Measurements from ENCODE around the gene CDNF.
"Not testable (repeated sequence)": the region's sequence is repeated elsewhere in the genome, so short reads cannot be mapped to it uniquely, and the experiment has no call there.

Gene CDNF

DNA sequence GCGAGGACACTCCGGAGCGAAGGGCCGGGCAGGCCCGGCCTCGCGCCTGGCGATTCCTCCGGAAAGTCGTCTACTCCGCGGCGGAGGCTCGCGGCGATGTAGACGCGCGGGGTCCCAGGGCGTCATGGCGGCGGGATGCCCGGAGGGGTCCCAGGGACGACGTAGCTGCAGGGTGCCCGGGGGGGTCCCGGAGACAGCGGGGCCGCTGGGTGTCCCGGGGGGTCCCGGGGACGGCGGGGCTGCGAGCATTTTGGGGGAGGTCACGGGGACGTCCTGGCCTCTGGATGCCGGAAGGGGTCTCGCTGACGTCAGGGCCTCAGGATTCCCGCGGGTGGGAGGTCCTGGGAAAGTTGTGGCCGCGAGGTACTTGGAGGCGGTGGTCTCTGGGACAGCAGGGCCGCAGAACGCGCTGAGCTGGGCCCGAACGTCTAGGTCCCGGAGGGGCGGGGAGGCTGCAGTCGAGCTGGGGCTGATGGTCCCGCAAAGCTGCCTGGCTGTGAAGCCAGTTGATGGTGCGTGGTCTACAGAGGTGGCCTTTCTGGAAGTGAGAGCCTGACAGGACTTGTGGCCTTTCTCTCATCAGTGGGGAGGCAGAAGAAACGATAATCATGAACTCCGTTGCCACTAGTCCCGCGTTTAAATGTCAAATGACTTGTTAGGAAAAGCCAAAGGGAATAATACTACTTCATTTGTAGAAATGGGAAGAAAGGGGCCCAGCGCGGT is 906 bp upstream of the CDNF start:
- DNase-seq, result no peak

DNA sequence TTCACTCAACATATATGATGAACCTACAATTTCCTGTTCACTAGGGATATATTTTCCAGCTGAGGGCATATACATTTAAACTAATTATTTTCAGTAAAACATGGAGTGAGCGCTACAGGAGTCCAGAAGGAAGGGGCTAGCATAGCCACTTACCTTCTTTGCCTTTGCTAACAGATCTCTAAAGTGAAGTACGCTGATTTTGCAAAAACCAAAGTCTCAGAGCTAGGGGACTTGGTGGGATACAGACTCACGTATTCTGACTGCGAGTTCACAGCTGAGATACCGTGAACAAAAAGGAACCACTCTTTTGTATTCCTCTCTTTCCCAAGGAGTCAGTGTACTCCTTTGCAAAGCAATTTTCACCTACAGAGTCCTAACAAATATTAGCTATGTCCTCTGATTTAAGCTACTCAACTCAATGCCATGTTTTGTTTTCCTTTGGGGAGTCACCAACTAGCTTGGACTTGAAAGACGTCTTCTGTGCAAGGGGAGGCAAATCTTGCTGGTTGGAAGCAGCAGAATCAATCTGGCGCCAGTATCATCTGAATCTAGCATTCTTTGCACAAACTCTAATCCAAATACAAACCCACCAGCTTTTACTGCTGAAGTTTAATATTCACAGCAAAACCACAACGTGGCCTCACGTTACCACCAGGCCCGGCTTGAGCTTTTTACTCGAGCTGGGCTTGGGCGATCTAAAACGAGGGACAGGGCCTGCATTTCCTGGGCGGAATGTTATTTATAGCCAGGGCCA is 657 bp downstream of the CDNF start:
- DNase-seq, result no peak

DNA sequence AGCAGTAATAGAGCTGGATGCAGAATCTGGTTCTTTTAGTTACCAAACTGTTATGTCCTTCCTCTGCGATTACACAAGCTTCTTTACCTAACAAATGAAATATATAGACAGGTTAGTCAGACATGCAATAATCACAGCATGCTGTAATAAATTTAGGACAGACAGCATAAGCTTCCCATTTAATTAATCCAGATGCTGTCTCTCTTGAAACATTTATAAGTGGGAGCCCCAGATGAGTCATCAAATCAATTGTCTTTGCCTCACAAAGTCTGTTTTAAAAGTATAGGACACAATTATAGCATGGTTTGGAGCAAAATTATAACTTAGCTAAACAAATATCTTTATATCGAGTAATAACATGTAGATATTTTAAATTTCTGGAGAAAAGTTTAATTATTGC is 1.6 kb downstream of the CDNF start:
- no peak for DNase-seq

DNA sequence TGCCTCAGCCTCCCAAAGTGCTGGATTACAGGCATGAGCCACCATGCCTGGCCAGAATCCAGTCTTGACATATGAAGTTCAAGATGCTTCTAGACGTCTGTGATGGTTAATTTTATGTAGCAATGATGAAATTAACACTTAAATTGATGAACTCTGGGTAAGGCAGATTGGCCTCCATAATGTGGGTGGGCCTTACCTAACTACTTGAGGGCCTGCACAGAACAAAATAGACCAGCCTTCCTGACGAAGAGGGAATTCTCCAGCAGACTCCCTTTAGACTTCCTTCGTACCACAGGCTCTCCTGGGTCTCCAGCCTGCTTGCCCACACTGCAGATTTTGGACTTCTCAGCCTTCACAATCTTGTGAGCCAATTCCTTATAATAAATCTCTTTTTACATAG is 4.7 kb downstream of the CDNF start:
- no peak for DNase-seq

DNA sequence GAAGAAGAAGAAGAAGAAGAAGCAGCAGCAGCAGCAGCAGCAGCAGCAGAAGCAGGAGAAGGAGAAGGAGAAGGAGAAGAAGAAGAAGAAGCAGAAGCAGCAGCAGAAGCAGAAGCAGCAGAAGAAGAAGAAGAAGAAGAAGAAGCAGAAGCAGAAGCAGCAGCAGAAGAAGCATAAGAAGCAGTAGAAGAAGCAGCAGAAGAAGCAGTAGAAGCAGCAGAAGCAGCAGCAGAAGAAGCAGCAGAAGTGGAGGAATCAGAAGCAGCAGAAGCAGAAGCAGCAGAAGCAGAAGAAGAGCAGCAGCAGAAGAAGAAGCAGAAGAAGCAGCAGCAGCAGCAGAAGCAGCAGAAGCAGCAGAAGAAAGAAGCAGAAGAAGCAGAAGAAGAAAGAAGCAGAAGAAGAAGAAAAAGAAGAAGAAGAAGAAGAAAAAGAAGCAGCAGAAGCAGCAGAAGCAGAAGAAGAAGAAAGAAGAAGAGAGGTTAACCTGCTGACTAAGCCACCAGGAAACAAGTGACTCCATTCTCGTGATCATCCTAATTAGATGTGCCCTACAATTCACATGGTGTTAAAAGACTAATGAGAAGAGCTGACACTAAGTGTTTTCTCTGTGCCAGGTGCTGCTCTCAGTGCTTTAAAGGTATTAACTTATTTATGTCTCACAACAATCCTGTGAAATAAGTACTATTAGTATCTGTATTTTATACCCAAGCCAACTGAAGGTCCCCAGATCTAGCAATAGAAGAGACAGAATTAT is 11.6 kb downstream of the CDNF start:
- DNase-seq, result no peak

DNA sequence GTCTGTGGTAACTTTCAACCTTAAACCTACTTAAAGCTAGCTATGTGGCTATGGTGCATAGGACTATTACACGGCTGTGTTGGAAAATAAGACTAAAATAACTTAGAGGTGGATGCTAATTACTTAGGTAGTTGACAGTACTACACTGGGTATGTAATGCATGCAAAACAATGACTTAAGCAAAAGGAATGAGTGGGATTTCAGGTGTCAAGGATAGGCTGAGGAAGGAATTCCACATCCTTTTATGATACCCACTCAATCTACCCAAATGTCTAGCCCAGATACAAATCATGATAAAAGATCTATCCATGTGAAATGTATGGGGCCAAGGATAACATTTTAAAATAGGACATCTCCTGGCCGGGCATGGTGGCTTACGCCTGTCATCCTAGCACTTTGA is 13.9 kb downstream of the CDNF start:
- DNase-seq, result no peak

DNA sequence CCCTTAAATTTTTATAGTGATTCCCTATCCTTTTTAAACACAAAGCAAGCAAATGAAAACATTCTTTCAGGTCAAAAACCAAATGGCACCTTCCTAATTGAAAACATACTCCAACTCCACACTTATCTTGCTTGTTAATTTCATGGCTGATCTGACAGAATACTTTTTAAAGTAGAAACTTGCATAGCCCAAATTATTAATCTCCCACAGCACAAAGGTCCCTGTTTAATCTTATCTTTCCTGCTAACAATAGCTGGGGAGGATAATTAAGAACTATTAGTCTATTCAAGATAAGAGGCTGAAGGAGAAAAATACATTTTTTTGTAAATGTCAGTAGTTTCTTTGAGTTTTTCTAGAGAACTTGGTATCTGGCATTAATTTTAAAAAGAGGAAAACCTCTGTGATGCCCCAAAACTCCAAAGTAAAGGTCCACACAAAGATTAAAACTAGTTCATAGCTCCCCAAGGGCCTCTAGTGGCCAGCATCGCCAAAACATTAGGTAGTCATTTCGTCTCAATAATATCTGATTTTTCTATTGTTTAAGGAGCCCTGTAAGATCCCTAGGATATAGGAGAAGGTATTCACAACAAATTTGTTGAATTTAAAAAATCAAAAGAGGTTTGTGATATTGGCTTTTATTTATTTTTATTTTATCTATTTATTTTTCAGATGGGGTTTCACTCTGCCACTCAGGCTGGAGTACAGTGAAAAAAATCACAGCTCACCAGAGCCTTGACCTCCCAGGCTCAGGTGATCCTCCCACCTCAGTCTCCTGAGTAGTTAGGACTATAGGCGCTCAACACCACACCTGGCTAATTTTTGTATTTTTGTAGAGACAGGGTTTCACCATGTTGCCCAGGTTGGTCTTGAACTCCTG is 14.7 kb downstream of the CDNF start:
- DNase-seq, result no peak

DNA sequence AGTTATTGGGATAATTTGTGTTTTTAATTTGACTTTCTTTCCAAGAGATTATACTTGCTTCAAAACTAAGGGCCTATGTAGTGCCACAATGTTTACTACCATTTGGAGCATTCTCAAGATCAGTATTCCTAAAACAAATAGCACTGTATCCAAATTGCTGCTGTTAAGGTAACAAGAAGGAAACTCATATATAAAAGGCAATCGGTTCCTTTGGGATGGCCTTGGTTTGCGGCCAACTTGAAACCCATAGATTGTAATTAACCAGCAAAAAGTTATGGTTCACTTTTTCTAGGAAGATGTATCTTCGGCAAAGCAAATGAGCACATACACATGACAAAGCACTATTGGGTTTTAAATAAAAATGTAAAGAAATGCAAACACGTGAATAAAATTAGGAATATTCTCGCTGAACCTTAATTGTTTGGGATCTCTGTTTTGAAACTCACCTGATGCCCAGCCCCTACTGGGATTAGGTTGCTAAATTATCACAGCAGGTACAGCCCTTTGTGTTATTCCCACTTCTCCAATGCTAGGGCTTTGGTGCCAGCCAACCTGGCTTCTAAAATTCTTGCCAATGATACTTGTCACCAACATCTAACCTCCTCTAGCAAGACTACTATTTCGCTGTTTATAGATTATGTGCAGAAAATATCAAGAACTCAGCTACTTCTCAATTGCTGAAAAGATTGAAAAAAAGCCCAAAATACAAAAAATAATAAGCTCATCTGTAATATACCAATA is 16.0 kb downstream of the CDNF start:
- DNase-seq, result no peak

DNA sequence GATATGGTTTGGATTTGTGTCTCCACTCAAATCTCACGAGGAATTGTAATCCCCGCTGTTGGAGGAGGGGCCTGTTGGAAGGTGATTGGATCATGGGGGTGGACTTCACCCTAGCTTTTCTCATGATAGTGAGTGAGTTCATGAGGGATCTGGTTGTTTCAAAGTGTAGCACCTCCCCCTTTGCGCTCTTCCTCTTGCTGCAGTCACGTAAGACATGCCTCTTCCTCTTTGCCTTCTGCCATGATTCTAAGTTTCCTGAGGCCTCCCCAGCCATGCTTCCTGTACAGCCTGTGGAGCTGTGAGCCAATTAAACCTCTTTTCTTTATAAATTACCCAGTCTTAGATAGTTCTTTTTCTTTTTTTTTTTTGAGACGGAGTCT is 17.1 kb downstream of the CDNF start:
- DNase-seq, result no peak

DNA sequence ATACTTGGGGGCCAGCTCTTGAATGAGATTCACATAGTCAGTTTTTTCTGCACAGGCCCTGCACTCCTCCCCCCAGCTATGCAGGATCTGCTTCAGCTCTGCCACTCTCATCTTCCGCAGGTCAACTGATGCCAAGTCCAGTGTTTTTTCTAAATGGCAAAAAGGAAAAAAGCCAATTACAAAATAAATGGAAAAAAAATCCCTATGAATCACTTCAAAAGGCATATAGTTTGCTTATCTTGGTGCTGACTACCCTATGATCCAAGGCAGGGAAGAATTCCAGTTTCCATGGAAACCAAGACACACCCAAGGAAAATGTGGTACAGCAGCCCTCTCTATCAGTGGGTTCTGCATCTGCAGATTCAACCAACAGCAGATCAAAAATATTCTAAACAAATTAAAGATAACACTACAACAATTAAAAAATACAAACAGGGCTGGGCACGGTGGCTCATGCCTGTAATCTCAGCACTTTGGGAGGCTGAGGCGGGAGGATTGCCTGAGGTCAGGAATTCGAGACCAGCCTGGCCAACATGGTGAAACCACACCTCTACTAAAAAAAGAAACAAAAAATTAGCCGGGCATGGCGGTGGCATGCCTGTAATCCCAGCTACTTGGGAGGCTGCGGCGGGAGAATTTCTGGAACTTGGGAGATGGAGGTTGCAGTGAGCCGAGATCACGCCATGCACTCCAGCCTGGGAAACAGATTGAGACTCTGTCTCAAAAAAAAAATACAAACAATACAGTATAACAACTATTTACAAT is 17.6 kb downstream of the CDNF start:
- no peak for DNase-seq

DNA sequence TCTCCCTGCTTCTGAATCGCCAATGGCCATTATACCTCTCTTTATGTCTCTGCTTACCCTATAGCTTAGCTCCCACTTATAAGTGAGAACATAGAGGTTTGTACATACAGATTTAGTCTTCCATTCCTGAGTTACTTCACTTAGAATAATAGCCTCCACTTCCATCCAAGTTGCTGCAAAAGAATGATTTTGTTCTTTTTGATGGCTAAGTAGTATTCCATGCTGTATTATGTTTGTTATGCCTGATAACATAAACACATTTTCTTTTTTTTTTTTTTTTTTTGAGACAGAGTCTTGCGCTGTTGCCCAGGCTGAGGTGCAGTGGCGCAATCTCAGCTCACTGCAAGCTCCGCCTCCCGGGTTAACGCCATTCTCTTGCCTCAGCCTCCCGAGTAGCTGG is 21.1 kb downstream of the CDNF start:
- DNase-seq, result not testable (repeated sequence)

DNA sequence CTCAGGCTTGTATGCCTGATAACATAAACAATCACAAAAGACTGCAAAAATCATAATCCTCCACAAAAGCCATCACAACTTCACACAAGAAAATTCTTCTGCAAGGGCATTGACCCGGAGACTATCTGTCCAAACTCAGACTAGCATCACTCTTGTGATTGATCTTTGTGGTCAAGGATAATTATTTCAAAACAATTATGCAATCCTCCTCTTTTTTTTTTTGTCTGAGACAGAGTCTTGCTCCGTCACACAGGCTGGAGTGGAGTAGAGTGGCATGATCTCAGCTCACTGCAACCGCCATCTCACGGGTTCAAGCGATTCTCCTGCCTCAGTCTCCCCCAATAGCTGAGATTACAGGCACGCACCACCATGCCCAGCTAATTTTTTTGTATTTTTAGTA is 22.2 kb downstream of the CDNF start:
- no peak for DNase-seq

DNA sequence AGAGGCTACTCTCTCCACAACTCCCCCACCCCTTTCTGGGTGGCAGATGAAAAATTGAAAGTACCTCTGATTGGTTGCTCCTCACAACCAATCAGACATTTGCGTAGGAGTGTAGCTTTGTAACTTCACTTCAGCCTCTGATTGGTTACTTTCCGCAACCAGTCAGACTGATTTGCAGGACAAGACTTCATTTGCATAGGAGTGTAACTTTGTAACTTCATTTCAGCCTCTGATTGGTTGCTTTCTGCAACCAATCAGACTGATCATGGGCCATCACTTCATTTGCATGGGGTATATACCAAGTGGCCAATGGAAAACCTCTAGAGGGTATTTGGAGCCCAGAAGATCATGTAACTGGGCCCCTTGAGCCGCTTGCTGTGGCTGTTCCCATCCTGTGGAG is 25.6 kb downstream of the CDNF start:
- DNase-seq, result peak; percentile 82

DNA sequence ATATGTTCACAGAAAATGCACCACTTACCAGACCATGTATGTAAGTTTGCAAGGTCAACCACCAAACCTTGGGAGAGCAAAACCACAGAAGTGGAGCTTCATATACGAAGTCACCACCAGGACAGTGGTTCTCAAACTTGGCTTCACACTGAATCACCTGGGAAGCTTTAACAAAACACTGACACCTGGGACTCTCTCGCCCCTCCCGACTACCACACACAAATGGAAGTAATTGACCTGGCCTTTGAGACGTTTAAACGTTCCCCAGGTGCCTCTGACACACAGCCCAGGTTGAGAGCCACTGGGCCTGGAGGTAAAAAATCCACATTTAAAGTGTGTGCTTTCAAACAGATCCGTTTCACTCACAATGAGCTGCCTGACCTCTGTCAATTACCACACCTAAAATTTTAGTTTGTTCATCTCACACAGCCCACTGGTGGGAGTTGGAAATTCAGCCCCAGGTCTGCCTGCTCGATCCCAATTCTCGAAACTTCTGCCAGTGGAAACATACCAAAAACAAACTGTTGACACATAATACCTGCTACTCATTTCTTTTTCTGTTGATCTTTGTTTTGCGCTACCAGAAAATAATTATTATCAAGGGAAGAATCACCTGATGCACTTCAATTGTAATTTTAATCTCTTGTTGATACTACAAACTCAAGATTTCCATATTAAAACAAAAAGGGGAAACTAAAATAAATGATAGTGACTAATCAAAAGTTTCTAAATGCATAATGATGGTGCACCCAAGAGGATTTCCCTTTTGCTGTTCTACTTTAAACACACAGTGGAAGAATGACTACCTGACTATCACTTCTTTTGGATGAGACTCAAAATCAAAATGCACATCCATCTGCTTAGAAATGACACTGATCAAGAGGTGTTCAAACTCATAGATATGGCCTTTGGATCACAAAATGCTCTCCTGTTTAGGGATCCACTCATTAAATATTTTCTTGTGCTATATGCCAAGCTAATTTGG is 26.6 kb downstream of the CDNF start:
- no peak for DNase-seq

DNA sequence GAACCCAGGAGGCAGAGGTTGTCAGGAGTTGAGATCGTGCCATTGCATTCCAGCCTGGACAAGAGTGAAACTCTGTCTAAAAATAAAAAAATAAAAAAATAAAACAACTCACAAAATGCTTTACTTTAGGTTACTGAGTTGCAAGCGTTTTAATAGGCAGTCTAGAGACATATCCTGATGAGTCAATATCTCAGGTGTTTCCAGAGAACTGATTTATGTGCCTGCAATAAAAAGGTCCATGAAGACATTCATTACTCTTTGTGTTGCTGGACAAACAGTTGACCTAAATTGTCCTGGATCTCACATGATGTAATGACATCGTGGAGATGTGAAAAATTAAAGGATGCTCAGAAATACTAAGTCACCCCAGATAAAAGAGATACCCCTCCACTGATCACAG is 31.5 kb downstream of the CDNF start:
- no peak for DNase-seq

DNA sequence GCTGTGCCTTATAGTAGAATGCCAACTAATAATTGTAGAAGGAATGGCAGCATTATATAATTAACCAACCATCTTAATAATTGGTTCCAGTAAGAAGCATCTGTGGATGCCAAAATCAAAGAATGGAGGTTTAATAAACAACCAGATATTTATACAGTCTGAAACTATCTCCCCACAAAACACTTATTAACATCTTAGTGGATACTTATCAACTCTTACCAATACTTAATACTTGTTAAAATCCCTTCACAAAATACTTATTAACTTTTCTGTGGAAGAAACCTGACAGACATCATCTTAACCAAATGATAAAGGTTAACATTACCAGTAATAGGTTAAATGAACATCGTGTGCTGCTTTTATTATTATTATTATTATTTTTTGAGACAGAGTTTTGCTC is 34.0 kb downstream of the CDNF start:
- DNase-seq, result no peak

DNA sequence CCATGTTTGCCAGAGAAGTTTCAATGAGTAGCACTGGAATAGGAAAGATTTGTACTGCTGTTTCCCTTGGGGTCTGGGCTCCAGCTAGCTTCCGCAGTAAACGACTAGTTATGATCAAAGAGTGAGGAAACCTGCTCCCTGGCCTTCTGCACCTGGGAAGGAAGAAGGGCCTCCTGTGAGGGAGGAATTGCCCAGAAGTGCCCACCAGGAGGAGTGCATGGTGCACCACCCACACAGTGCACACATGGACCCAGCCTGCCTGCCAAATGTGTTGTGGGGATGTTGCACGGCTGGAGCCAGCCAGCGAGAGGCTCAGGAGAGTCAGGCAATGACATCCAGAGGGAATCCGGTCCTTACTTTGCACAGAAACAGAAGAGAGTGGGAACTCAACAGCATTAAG is 36.1 kb downstream of the CDNF start:
- DNase-seq, result no peak

DNA sequence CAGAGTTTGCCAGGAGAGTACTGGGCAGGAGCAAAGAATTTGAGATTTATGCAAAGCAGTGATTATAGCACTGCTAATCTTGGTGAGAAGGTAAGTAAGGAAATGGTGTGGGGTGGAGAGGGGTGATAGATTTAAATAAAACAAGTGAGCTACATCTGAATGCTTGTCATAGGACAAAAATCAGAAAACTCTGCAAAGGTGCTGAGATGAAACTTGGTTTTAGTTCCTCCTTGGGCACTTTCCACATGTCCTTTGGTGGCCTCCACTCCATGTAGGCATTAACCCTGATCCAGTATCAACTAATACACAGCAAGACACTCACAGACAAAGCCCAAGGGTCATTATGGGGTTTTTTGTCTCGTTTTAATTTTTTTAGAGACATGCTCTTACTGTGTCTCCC is 37.4 kb downstream of the CDNF start:
- no peak for DNase-seq

DNA sequence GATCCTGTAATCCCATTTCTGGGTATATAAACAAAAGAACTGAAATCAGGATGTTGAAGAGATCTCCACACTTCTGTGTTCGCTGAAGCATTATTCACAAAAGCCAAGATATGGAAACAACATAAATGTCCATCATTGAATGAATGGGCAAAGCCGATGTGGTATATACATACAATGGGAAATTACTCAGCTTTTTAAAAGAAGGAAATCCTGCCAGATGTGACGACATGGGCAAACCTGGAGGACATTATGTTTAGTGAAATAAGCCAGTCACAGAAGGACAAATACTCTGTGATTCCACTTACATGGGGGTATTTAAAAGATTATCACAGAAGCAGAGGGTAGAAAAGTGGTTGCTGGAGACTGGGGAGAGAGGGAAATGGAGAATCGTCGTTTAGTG is 39.2 kb downstream of the CDNF start:
- no peak for DNase-seq

DNA sequence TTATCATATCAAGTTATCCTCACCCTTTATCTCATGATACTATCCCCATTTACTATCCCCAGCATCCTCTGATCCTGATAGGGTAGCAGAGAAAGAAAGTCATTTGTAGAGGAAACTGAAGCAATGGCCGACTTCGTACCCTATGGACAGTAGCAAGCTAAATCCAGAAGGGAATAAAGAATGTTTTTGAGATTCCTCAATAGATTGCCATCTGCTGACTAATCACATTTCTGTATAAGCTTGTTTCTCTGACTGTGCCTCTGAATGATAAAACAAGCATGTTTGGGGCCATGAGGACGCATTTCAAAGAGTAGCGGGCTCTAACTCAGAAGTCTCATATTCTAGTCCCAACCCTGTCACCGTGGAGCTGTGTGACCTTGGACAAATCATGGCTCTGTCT is 49.9 kb downstream of the CDNF start:
- DNase-seq, result no peak
